GM23248 (cell line): Measurements from ENCODE around the gene MUC2. TPM values are rescaled to one million over a fixed set of nuclear protein-coding genes. Genes with fewer than 3 reads are reported as not detected.

Source experiments
- DNase-seq: peaks from one replicate; pipeline ENCODE4 v3.0.0-alpha.2; 2015
- H2AFZ ChIP-seq: fragments of 200-600 bp; sonication (generic); 2 replicates; pipeline ENCODE4 v1.6.1; 2016; ENCODE audit warnings: antibody characterized with exemption
- H3F3A ChIP-seq: fragments of 200-600 bp; sonication (generic); 2 replicates; pipeline ENCODE4 v1.6.1; 2016; ENCODE audit warnings: mild to moderate bottlenecking, antibody characterized with exemption, mixed run types; ENCODE audit not compliant: insufficient read depth
- H3K27ac ChIP-seq: fragments of 200-600 bp; sonication (generic); 2 replicates; pipeline ENCODE4 v1.5.1; 2016; ENCODE audit warnings: mild to moderate bottlenecking
- H3K27me3 ChIP-seq: fragments of 200-600 bp; sonication (generic); replicated peaks from 2 replicates; pipeline ENCODE4 v1.6.1; 2016; ENCODE audit warnings: mild to moderate bottlenecking; ENCODE audit not compliant: insufficient read depth
- H3K36me3 ChIP-seq: fragments of 200-600 bp; sonication (generic); 2 replicates; pipeline ENCODE4 v1.6.1; 2016; ENCODE audit warnings: low read depth, mild to moderate bottlenecking
- H3K4me1 ChIP-seq: fragments of 200-600 bp; sonication (generic); 2 replicates; pipeline ENCODE4 v1.6.1; 2016; ENCODE audit warnings: mild to moderate bottlenecking; ENCODE audit not compliant: insufficient read depth
- H3K4me2 ChIP-seq: fragments of 200-600 bp; sonication (generic); one replicate; pipeline ENCODE4 v1.6.1; 2016; ENCODE audit warnings: mild to moderate bottlenecking; ENCODE audit not compliant: unreplicated experiment
- H3K4me3 ChIP-seq: fragments of 200-600 bp; sonication (generic); 2 replicates; pipeline ENCODE4 v1.5.1; 2016; ENCODE audit warnings: mild to moderate bottlenecking
- H3K79me2 ChIP-seq: fragments of 200-600 bp; sonication (generic); 2 replicates; pipeline ENCODE4 v1.6.1; 2016; ENCODE audit warnings: mild to moderate bottlenecking; ENCODE audit not compliant: insufficient read depth
- H3K9ac ChIP-seq: fragments of 200-600 bp; sonication (generic); 2 replicates; pipeline ENCODE4 v1.6.1; 2016; ENCODE audit warnings: mild to moderate bottlenecking
- H3K9me2 ChIP-seq: fragments of 200-600 bp; sonication (generic); 2 replicates; pipeline ENCODE4 v1.6.1; 2016; ENCODE audit warnings: mixed run types, mild to moderate bottlenecking, moderate library complexity; ENCODE audit not compliant: insufficient read depth
- H3K9me3 ChIP-seq: fragments of 200-600 bp; sonication (generic); one replicate; pipeline ENCODE4 v1.6.1; 2017; ENCODE audit warnings: low read depth
- H4K20me1 ChIP-seq: fragments of 200-600 bp; sonication (generic); 2 replicates; pipeline ENCODE4 v1.6.0; 2016; ENCODE audit not compliant: insufficient read depth
- EZH2 ChIP-seq: fragments of 200-600 bp; sonication (generic); IDR thresholded peaks from 2 replicates; pipeline ENCODE4 v1.6.1; 2018; ENCODE audit warnings: antibody characterized with exemption, mild to moderate bottlenecking; ENCODE audit not compliant: insufficient read depth, poor library complexity, severe bottlenecking
- EZH2phosphoT487 ChIP-seq: fragments of 200-600 bp; sonication (generic); IDR thresholded peaks from 2 replicates; pipeline ENCODE4 v1.6.1; 2018; ENCODE audit warnings: antibody characterized with exemption, moderate library complexity, mild to moderate bottlenecking, low read depth; ENCODE audit not compliant: insufficient read depth
- WGBS, 2 experiments: methylation state at CpG; one replicate each; pipeline ENCODE4 v1.1.6; 2015 to 2017; ENCODE audit warnings: low lambda C conversion rate in 2 of 2, low coverage in 1 of 2; ENCODE audit errors: missing lambda C conversion rate in 2 of 2; 5-methylcytosine and 5-hydroxymethylcytosine counted together
- in situ Hi-C: fragments of 300-500 bp; cut with MboI; formaldehyde crosslinking; loops from 2 replicates; pipeline ENCODE4 v1.15.0; 2020
- polyA plus RNA-seq: library from polyadenylated mRNA; unstranded; fragments of >200 nt; fragmentation: Nextera tagmentation; extraction: Ambion mirVana; gene quantifications from 2 replicates; pipeline ENCODE4 v1.2.1, GENCODE V29; 2016
- total RNA-seq: library from RNA; depleted of rRNA; stranded (reverse); fragments of >200 nt; shearing (Covaris generic); gene quantifications from 2 replicates; pipeline ENCODE4 v1.2.3, GENCODE V29; 2014

MUC2 gene
- total and polyA plus RNA-seq, 2 experiments from 2014 or later = not detected

GRCh38 chr11:1109918-1110705 is 35.4 kb downstream of the MUC2 start:
- Histone ChIP-seq H3K4me3 (no peak overlapping the region), H2AFZ (no peak overlapping the region), H3K36me3 (no peaks in the 10 kb centered on the region), H3K27ac (no peak overlapping the region), H3K27me3 (peaks cover 9% of the 10 kb centered on the region), H3K79me2 (no peaks in the 10 kb centered on the region), H3K9me3 (no peaks in the 10 kb centered on the region), H3F3A (no peaks in the 10 kb centered on the region), H4K20me1 (no peaks in the 10 kb centered on the region), H3K4me1 (no peaks in the 10 kb centered on the region), H3K9ac (no peak overlapping the region), H3K9me2 (no peaks in the 10 kb centered on the region), H3K4me2 (no peak overlapping the region)
- no peak for DNase-seq
- no peak for TF ChIP-seq EZH2phosphoT487
- TF ChIP-seq EZH2 = no peak
- in situ Hi-C loops = no loop called here
- 59 to 62% methylated on average over 35 of the region's 39 CpGs for WGBS, 2 experiments

DNA sequence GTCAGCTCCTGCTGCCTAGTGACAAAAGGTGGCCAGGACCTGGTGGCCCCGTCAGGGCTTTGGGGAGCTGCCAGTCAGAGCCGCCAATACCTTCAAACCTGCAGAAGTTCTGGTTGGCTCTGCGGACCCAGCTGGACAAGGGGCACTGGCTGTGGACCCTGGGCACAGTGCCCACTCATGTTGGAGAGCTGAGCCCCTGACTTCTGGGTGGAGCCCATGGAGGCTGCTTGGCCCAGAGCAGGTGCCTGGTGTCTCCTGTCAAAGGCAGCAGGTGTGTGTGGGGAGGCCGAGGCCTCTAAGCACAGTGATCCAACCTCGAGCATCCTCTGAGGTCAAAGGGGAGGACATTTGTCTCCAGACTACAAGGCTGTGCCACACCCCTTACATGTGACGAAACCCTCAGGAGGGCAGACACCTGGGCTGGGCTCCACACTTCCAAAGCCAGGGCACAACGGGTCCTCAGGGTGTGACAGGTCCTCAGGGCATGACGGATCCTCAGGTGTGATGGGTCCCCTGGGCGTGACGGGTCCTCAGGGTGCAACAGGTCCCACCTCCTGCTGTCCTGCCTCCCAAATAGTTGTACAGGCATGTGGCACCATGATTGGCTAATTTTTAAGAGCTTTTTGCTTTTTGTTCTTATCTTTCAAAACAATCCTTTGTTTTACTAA is 37.0 kb downstream of the MUC2 start:
- Histone ChIP-seq H3K79me2 (no peaks in the 10 kb centered on the region), H3K36me3 (no peaks in the 10 kb centered on the region), H3K9me2 (no peaks in the 10 kb centered on the region), H3F3A (no peaks in the 10 kb centered on the region), H3K9ac (no peak overlapping the region), H3K9me3 (no peaks in the 10 kb centered on the region), H3K27ac (no peak overlapping the region), H4K20me1 (no peaks in the 10 kb centered on the region), H3K4me1 (no peaks in the 10 kb centered on the region), H2AFZ (no peak overlapping the region), H3K4me3 (no peak overlapping the region), H3K27me3 (peaks cover 9% of the 10 kb centered on the region), H3K4me2 (no peak overlapping the region)
- in situ Hi-C loops = no loop called here
- TF ChIP-seq EZH2 = no peak
- no peak for TF ChIP-seq EZH2phosphoT487
- WGBS, 2 experiments = 47 to 58% methylated on average over 10 of the region's 10 CpGs
- DNase-seq = no peak

GRCh38 chr11:1112351-1113191 is 37.9 kb downstream of the MUC2 start:
- Histone ChIP-seq H3K36me3 (no peaks in the 10 kb centered on the region), H3F3A (no peaks in the 10 kb centered on the region), H2AFZ (no peak overlapping the region), H4K20me1 (no peaks in the 10 kb centered on the region), H3K9me2 (no peaks in the 10 kb centered on the region), H3K27me3 (peaks cover 9% of the 10 kb centered on the region), H3K9me3 (no peaks in the 10 kb centered on the region), H3K79me2 (no peaks in the 10 kb centered on the region), H3K4me2 (no peak overlapping the region), H3K9ac (no peak overlapping the region), H3K27ac (no peak overlapping the region), H3K4me3 (no peak overlapping the region), H3K4me1 (no peaks in the 10 kb centered on the region)
- in situ Hi-C loops = no loop called here
- TF ChIP-seq EZH2phosphoT487 (no peak), EZH2 (no peak)
- 76 to 79% methylated on average over 13 to 14 of the region's 14 CpGs for WGBS, 2 experiments
- DNase-seq = no peak
